Heart right ventricle (tissue), 16 donors: Measurements from ENCODE around the gene TMEM45A. TPM values are rescaled to one million over a fixed set of nuclear protein-coding genes. Genes with fewer than 3 reads are reported as not detected.

Experiments
- ATAC-seq, 8 donors: fragments of 200-7000 bp; cut with Tn5 transposase; one replicate each; pipeline ENCODE4 v1.9.1; 2020; ENCODE audit warnings: mild to moderate bottlenecking in 8 of 8, moderate library complexity in 8 of 8, moderate number of reproducible peaks in 1 of 8
- DNase-seq, 2 donors: peaks; one replicate each; pipeline ENCODE4 v3.0.0-alpha.2; 2020
- H3K27ac ChIP-seq, 10 donors: fragments of 200-600 bp; sonication (generic) in 2 of 10; one replicate each; pipeline versions ENCODE4 v1.5.0 to v1.8.0; 2020 to 2022; ENCODE audit warnings: mild to moderate bottlenecking in 3 of 10
- H3K27me3 ChIP-seq, 7 donors: fragments of 200-600 bp; one replicate each; pipeline ENCODE4 v1.8.0; 2021 to 2022; ENCODE audit warnings: mild to moderate bottlenecking in 2 of 7
- H3K36me3 ChIP-seq, 9 donors: fragments of 200-600 bp; sonication (generic) in 1 of 9; one replicate each; pipeline versions ENCODE4 v1.5.0 to v1.8.0; 2020 to 2022; ENCODE audit warnings: mild to moderate bottlenecking in 2 of 9
- H3K4me1 ChIP-seq, 9 donors: fragments of 200-600 bp; sonication (generic) in 1 of 9; one replicate each; pipeline versions ENCODE4 v1.5.0 to v1.8.0; 2020 to 2022; ENCODE audit warnings: mild to moderate bottlenecking in 4 of 9
- H3K4me3 ChIP-seq, 10 donors: fragments of 200-600 bp; sonication (generic) in 2 of 10; one replicate each; pipeline versions ENCODE4 v1.5.0 to v1.8.0; 2020 to 2022; ENCODE audit warnings: mild to moderate bottlenecking in 7 of 10, moderate library complexity in 2 of 10
- H3K9me3 ChIP-seq, 11 donors: fragments of 200-600 bp in 10 of 11; sonication (generic) in 2 of 11; one replicate each; pipeline versions ENCODE4 v1.5.0 to v1.8.0; 2013 to 2022; ENCODE audit warnings: mild to moderate bottlenecking in 2 of 11, control low read depth in 1 of 11, moderate library complexity in 1 of 11
- CTCF ChIP-seq, 9 donors: fragments of 200-600 bp; sonication (generic) in 2 of 9; IDR thresholded peaks; one replicate each; pipeline versions ENCODE4 v1.5.0 to v1.8.0; 2021 to 2022; ENCODE audit warnings: antibody characterized with exemption in 9 of 9, mild to moderate bottlenecking in 5 of 9, moderate library complexity in 1 of 9
- WGBS, 2 donors: extraction: QIAGEN DNeasy Blood & Tissue Kit; methylation state at CpG; one replicate each; pipeline ENCODE4 v1.1.7; 2013; ENCODE audit warnings: inconsistent platforms in 1 of 2; 5-methylcytosine and 5-hydroxymethylcytosine counted together
- intact Hi-C, 10 donors: fragments of 100-400 bp; cut with DNase I; formaldehyde crosslinking; loops; one replicate each; pipeline versions ENCODE4 v1.11.1 to v1.14.2; 2022
- polyA plus RNA-seq, 2 donors: library from polyadenylated mRNA; stranded (reverse); fragments of 200-250 nt; gene quantifications; one replicate each; pipeline ENCODE4 v1.2.3, GENCODE V29; 2013
- total RNA-seq, 10 donors: library from RNA; stranded (reverse); fragmentation: NEBNext Ultra II Directional in 3 of 10; extraction: Animal tissue kit (Norgen Biotek cat#: 25700) in 3 of 10; gene quantifications; one replicate each; pipeline versions ENCODE4 v1.2.1 to v1.2.4, GENCODE V29; 2021 to 2023
- donor health status: Arrhythmogenic right ventricular cardiomyopathy.
- donor health status: ischemic (EF 13 %, LVEDD 7.1; RV severe dilation, severe dysfunction).
- donor health status: healthy with polysubstance abuse.
- donor health status: DM: no; HTN: yes; CAD: no.
- donor health status: DM: no; HTN: no; CAD: no.
- donor health status: ischemic (EF 25% LVEDD 6.9; RV normal size, moderate dysfunction).
- donor health status: ischemic (EF 25% LVEDD 5.7; RV mildly dilated, moderate dysfunction).
- donor health status: healthy.
- donor health status: DM: yes; HTN: yes; CAD: no.
- donor health status: Ischemic cardiomyopathy.
- donor health status: ischemic (EF 35%, LVEDD 5.7; RV mildly dilated, moderate dysfunction).
- donor health status: nonischemic (EF 11% LVEDD 7.7; RV severe dilation, severe dysfunction).
- donor health status: DM: yes; HTN: yes; CAD: no.
- donor health status: PGD.
- donor health status: ischemic (EF 29% LVEDD 5.4; RV normal size, mild dysfunction).
- donor health status: nonischemic (EF 23%, LVEDD 6.1; RV moderate dilation, normal function).

TMEM45A gene
- total and polyA plus RNA-seq, 12 donors: 0.80 to 16.1 (median 2.5) TPM

GRCh38 chr3:100600181-100601042, 108.0 kb downstream of the TMEM45A start:
- peaks cover 0 to 18% (median 0%) of the 10 kb centered on the region in 9 donors for H3K4me1 ChIP-seq

GRCh38 chr3:100602506-100603444, 110.4 kb downstream of the TMEM45A start:
- peak overlapping the region in 4 of 10 donors; percentile 9 to 61 (median 30) for H3K27ac ChIP-seq
- no peaks in the 10 kb centered on the region for H3K36me3 ChIP-seq
- H3K4me3 ChIP-seq: peak overlapping the region in 6 of 10 donors; percentile 2 to 32 (median 16)
- peak in 1 of 8 donors; percentile 55 for ATAC-seq
- DNase-seq: no peak
- 52 to 60% methylated on average over 7 of the region's 7 CpGs for WGBS, 2 donors
- peaks cover 0 to 18% (median 0%) of the 10 kb centered on the region in 9 donors for H3K4me1 ChIP-seq
- no peak for TF ChIP-seq CTCF (IDR thresholded peaks at IDR 0.05)
- H3K9me3 ChIP-seq: peaks cover 0 to 5% (median 0%) of the 10 kb centered on the region in 11 donors
- H3K27me3 ChIP-seq: peaks cover 0 to 7% (median 0%) of the 10 kb centered on the region in 7 donors
- intact Hi-C loops: no loop called here

More at GRCh38 chr3:100600181-100601042, 108.0 kb downstream of the TMEM45A start:
- H3K9me3 ChIP-seq: peaks cover 0 to 5% (median 0%) of the 10 kb centered on the region in 11 donors
- DNase-seq (no peak), ATAC-seq (no peak)
- H3K27me3 ChIP-seq: peaks cover 0 to 3% (median 0%) of the 10 kb centered on the region in 7 donors
- no peak overlapping the region for H3K4me3 ChIP-seq
- intact Hi-C loops: no loop called here
- 74 to 77% methylated on average over 11 of the region's 11 CpGs for WGBS, 2 donors
- H3K36me3 ChIP-seq: no peaks in the 10 kb centered on the region
- TF ChIP-seq CTCF (IDR thresholded peaks at IDR 0.05): no peak
- H3K27ac ChIP-seq: no peak overlapping the region

GRCh38 chr3:100603469-100603868, 111.0 kb downstream of the TMEM45A start:
- intact Hi-C loops: no loop called here
- H3K4me3 ChIP-seq: peak overlapping the region in 6 of 10 donors; percentile 2 to 32 (median 16)
- H3K9me3 ChIP-seq: peaks cover 0 to 5% (median 0%) of the 10 kb centered on the region in 11 donors
- DNase-seq: no peak
- H3K36me3 ChIP-seq: no peaks in the 10 kb centered on the region
- H3K27ac ChIP-seq: peak overlapping the region in 3 of 10 donors; percentile 9 to 61 (median 26)
- peaks cover 0 to 7% (median 0%) of the 10 kb centered on the region in 7 donors for H3K27me3 ChIP-seq
- H3K4me1 ChIP-seq: peaks cover 0 to 18% (median 0%) of the 10 kb centered on the region in 9 donors
- peak in 4 of 9 donors; percentile 22 to 33 (median 26) for TF ChIP-seq CTCF (IDR thresholded peaks at IDR 0.05)
- peak in 3 of 8 donors; percentile 21 to 49 (median 37) for ATAC-seq
- WGBS, 2 donors: 34 to 39% methylated on average over 5 of the region's 5 CpGs

- Histone ChIP-seq H3K36me3 (no peaks in the 10 kb centered on the region), H3K27ac (no peak overlapping the region), H3K27me3 (peaks cover 0 to 15% (median 0%) of the 10 kb centered on the region in 7 donors), H3K9me3 (no peaks in the 10 kb centered on the region), H3K4me3 (no peak overlapping the region), H3K4me1 (peaks cover 0 to 18% (median 0%) of the 10 kb centered on the region in 9 donors)
- no peak for TF ChIP-seq CTCF (IDR thresholded peaks at IDR 0.05)
- intact Hi-C loops: no loop called here
- 76 to 79% methylated on average over 8 of the region's 8 CpGs for WGBS, 2 donors
- no peak for DNase-seq
- ATAC-seq: no peak
Observed at GRCh38 chr3:100605358-100605757, 112.9 kb downstream of the TMEM45A start.
